Astrocyte (in vitro differentiated cells and primary cell): Measurements from ENCODE around the gene ROBO2. TPM values are rescaled to one million over a fixed set of nuclear protein-coding genes. Genes with fewer than 3 reads are reported as not detected.
A peak's percentile ranks its signal among the peaks of the same experiment; 100 is the strongest.

Experiments
- DNase-seq: peaks from one replicate; pipeline ENCODE4 v3.0.0-alpha.2; 2010; ENCODE audit warnings: low read depth
- FAIRE-seq: peaks from 2 replicates; lab custom pipeline; 2011; peaks lifted over from hg19 to GRCh38; lab: Jason Lieb, UNC
- H2AFZ ChIP-seq: 2 replicates; pipeline ENCODE4 v1.6.0; 2012; ENCODE audit warnings: low read depth, low read length, inconsistent platforms
- H3K27ac ChIP-seq: 2 replicates; pipeline ENCODE4 v1.5.1; 2011; ENCODE audit warnings: low read depth, low read length, inconsistent platforms
- H3K27me3 ChIP-seq: 2 replicates; pipeline ENCODE4 v1.6.0; 2011; ENCODE audit warnings: low read length, inconsistent platforms; ENCODE audit not compliant: insufficient read depth
- H3K36me3 ChIP-seq: 2 replicates; pipeline ENCODE4 v1.5.1; 2011; ENCODE audit warnings: low read length, inconsistent platforms; ENCODE audit not compliant: insufficient read depth
- H3K4me1 ChIP-seq: 2 replicates; pipeline ENCODE4 v1.5.1; 2011; ENCODE audit warnings: low read length, inconsistent platforms; ENCODE audit not compliant: insufficient read depth
- H3K4me2 ChIP-seq: 2 replicates; pipeline ENCODE4 v1.6.0; 2012; ENCODE audit warnings: low read length, inconsistent platforms
- H3K4me3 ChIP-seq: 2 replicates; pipeline ENCODE4 v1.5.1; 2011; ENCODE audit warnings: low read depth, mild to moderate bottlenecking, low read length, inconsistent platforms; ENCODE audit not compliant: insufficient read depth
- H3K79me2 ChIP-seq: 2 replicates; pipeline ENCODE4 v1.6.0; 2012; ENCODE audit warnings: mild to moderate bottlenecking, low read length, inconsistent platforms; ENCODE audit not compliant: insufficient read depth
- H3K9ac ChIP-seq: 2 replicates; pipeline ENCODE4 v1.6.0; 2012; ENCODE audit warnings: mild to moderate bottlenecking, low read length, inconsistent platforms
- H3K9me3 ChIP-seq: 2 replicates; pipeline ENCODE4 v1.5.1; 2012; ENCODE audit warnings: low read depth, mild to moderate bottlenecking, low read length, inconsistent platforms; ENCODE audit not compliant: insufficient read depth
- H4K20me1 ChIP-seq: 2 replicates; pipeline ENCODE4 v1.6.0; 2012; ENCODE audit warnings: low read length, inconsistent platforms; ENCODE audit not compliant: insufficient read depth
- H3K27ac Mint-ChIP-seq: one replicate; pipeline ENCODE4 v1.8.0; 2021; ENCODE audit warnings: mild to moderate bottlenecking, mixed read lengths; ENCODE audit not compliant: unreplicated experiment
- H3K27me3 Mint-ChIP-seq: one replicate; pipeline ENCODE4 v1.8.0; 2021; ENCODE audit warnings: low read depth, mixed read lengths; ENCODE audit not compliant: unreplicated experiment
- H3K36me3 Mint-ChIP-seq: one replicate; pipeline ENCODE4 v1.8.0; 2021; ENCODE audit warnings: low read depth, mixed read lengths; ENCODE audit not compliant: unreplicated experiment
- H3K4me1 Mint-ChIP-seq: one replicate; pipeline ENCODE4 v1.8.0; 2021; ENCODE audit warnings: low read depth, mixed read lengths; ENCODE audit not compliant: unreplicated experiment
- H3K4me3 Mint-ChIP-seq: one replicate; pipeline ENCODE4 v1.8.0; 2021; ENCODE audit warnings: mild to moderate bottlenecking, moderate library complexity, mixed read lengths; ENCODE audit not compliant: unreplicated experiment
- H3K9me3 Mint-ChIP-seq: one replicate; pipeline ENCODE4 v1.8.0; 2021; ENCODE audit warnings: mild to moderate bottlenecking, mixed read lengths; ENCODE audit not compliant: unreplicated experiment
- CTCF ChIP-seq: IDR thresholded peaks from 2 replicates; pipeline ENCODE4 v1.5.1; 2011; ENCODE audit warnings: low read depth, mild to moderate bottlenecking, inconsistent platforms, low read length, moderate library complexity; ENCODE audit not compliant: insufficient read depth
- EZH2 ChIP-seq: IDR thresholded peaks from 2 replicates; pipeline ENCODE4 v1.6.1; 2012; ENCODE audit warnings: mild to moderate bottlenecking, low read length, inconsistent platforms; ENCODE audit not compliant: insufficient read depth
- total RNA-seq: library from RNA; stranded (reverse); gene quantifications from 2 replicates; pipeline ENCODE4 v1.2.1, GENCODE V29; 2021

Gene ROBO2
- total RNA-seq, 1 donor from 2014 or later: 1.4 TPM

- TF ChIP-seq EZH2 (no peak), CTCF (no peak)
- H3K4me1 Mint-ChIP-seq: no peaks in the 10 kb centered on the region
- no peaks in the 10 kb centered on the region for H3K79me2 ChIP-seq
- H3K27ac Mint-ChIP-seq: no peak overlapping the region
- FAIRE-seq: no peak
- no peak overlapping the region for H3K4me3 Mint-ChIP-seq
- no peaks in the 10 kb centered on the region for H3K27me3 ChIP-seq
- H3K36me3 Mint-ChIP-seq: no peaks in the 10 kb centered on the region
- no peaks in the 10 kb centered on the region for H3K27me3 Mint-ChIP-seq
- H3K4me1 ChIP-seq: no peaks in the 10 kb centered on the region
- no peak overlapping the region for H3K9ac ChIP-seq
- H2AFZ ChIP-seq: no peak overlapping the region
- no peaks in the 10 kb centered on the region for H4K20me1 ChIP-seq
- no peaks in the 10 kb centered on the region for H3K9me3 Mint-ChIP-seq
- H3K4me2 ChIP-seq: no peak overlapping the region
- DNase-seq: peak; percentile 1
- H3K27ac ChIP-seq: no peak overlapping the region
- no peak overlapping the region for H3K4me3 ChIP-seq
- no peaks in the 10 kb centered on the region for H3K36me3 ChIP-seq
- H3K9me3 ChIP-seq: no peaks in the 10 kb centered on the region
These were observed 565.4 kb downstream of the ROBO2 start for GRCh38 chr3:77605308-77605707.

GRCh38 chr3:77605865-77606264 is 566.0 kb downstream of the ROBO2 start:
- Histone ChIP-seq H3K9ac (no peak overlapping the region), H3K79me2 (no peaks in the 10 kb centered on the region), H4K20me1 (no peaks in the 10 kb centered on the region), H2AFZ (no peak overlapping the region), H3K4me3 (no peak overlapping the region), H3K27me3 (no peaks in the 10 kb centered on the region), H3K9me3 (no peaks in the 10 kb centered on the region), H3K4me2 (no peak overlapping the region), H3K36me3 (no peaks in the 10 kb centered on the region), H3K27ac (no peak overlapping the region), H3K4me1 (no peaks in the 10 kb centered on the region)
- TF ChIP-seq EZH2: no peak
- no peak for TF ChIP-seq CTCF
- FAIRE-seq (no peak), DNase-seq (no peak)
- Mint-ChIP-seq H3K4me3 (no peak overlapping the region), H3K36me3 (no peaks in the 10 kb centered on the region), H3K27ac (no peak overlapping the region), H3K9me3 (no peaks in the 10 kb centered on the region), H3K27me3 (no peaks in the 10 kb centered on the region), H3K4me1 (no peaks in the 10 kb centered on the region)

- Histone ChIP-seq H3K27ac (no peak overlapping the region), H3K9ac (no peak overlapping the region), H2AFZ (no peak overlapping the region), H4K20me1 (no peaks in the 10 kb centered on the region), H3K4me3 (no peak overlapping the region), H3K27me3 (no peaks in the 10 kb centered on the region), H3K36me3 (no peaks in the 10 kb centered on the region), H3K79me2 (no peaks in the 10 kb centered on the region), H3K4me2 (no peak overlapping the region), H3K4me1 (no peaks in the 10 kb centered on the region), H3K9me3 (no peaks in the 10 kb centered on the region)
- FAIRE-seq (no peak), DNase-seq (no peak)
- Mint-ChIP-seq H3K9me3 (no peaks in the 10 kb centered on the region), H3K4me1 (no peaks in the 10 kb centered on the region), H3K27ac (no peak overlapping the region), H3K4me3 (no peak overlapping the region), H3K27me3 (no peaks in the 10 kb centered on the region), H3K36me3 (no peaks in the 10 kb centered on the region)
- TF ChIP-seq EZH2 (no peak), CTCF (no peak)
These were observed 566.5 kb downstream of the ROBO2 start for GRCh38 chr3:77606372-77606771.
